ENCODE data around the gene TBX1.

The TBX1 gene

DNA sequence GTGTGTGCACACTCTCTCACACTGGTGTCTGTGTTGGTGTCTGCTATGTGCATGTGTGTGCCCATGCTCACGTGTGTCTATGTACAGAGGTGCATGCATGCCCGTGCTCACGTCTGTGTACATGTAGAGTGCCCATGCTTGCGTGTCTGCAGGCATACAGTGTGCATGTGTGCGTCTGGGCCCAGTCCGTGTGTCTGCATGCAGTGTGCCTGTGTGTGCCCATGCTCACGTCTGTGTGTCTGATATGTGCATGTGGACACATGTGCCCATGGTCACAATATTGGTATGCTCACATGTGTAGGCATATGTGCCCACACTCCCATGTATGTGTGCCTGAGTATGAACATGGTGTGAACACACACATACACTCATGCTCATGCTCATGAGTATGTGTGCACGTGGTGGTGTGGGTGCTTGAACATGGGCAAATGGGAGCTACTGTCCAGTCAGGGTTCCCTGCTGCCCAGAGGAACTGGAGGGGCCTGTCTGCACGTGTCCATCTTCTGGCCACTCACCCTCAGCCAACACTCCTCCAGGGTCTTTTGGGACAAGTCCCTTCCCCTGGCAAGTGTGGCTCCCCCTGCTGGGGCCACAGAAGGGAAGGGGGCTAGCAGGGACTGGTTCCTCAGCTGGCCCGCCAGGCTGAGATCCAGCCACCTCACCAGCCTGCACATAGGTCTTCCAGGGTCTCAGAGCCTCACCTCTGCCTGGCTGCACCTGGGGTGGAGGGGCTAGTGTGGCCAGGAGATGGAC, 7.3 kb upstream of the TBX1 start:
- TF ChIP-seq EZH2phosphoT487 (IDR thresholded peaks at IDR 0.05; ENCODE audit: borderline replicate concordance, low read length): no peak
- peak; percentile 54 for TF ChIP-seq CTCF (IDR thresholded peaks at IDR 0.05; ENCODE audit: low read depth, low read length, poor library complexity, severe bottlenecking)
- Histone ChIP-seq H3K36me3 (ENCODE audit: control insufficient read depth, low read length) (no peaks in the 10 kb centered on the region), H3K27me3 (ENCODE audit: control insufficient read depth, low read length) (peaks cover 55% of the 10 kb centered on the region)

DNA sequence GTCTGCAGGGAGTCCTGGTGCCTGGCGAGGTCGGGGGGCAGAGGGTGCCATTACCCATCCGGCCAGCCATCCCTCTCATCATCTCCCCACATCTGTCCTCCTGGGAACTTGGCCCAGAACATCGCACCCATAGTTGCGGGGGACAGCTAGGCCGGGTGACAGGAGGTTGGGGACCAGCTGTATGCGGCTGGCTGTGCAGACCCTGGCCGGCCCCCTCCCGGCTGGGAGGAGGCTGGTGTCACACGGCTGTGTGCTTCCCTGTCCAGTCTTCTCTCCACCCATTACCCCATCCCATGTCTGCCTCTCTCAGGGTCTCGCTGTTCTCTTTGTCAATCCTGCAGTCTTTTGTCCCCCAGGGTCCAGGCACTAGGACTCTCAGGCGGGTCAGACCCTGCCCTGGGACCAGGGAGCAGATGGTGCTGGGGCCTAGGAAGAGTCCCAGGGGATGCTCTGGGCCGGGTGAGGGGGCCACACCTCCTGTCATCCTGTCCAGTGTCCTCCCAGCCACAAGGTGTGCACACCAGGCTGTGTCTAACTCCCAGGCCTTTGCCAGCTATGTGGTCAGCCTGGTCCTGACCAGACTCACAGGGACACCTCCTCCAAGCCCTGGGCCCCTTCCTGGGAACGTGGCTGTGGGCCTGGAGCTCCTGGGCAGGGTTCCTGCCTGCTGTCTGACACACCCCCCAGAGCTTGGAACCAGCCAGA, 6.4 kb upstream of the TBX1 start:
- peaks cover 64% of the 10 kb centered on the region for H3K27me3 ChIP-seq (ENCODE audit: control insufficient read depth, low read length)
- H3K4me3 ChIP-seq (ENCODE audit: low read length): no peak overlapping the region
- peaks cover 21% of the 10 kb centered on the region for H3K4me1 ChIP-seq (ENCODE audit: control insufficient read depth, low read length)
- no peaks in the 10 kb centered on the region for H3K79me2 ChIP-seq (ENCODE audit: control insufficient read depth, low read length)
- H3K27ac ChIP-seq (ENCODE audit: low read depth, low read length): no peak overlapping the region
- no peaks in the 10 kb centered on the region for H3K36me3 ChIP-seq (ENCODE audit: control insufficient read depth, low read length)
- TF ChIP-seq EZH2phosphoT487 (IDR thresholded peaks at IDR 0.05; ENCODE audit: borderline replicate concordance, low read length) (no peak), CTCF (IDR thresholded peaks at IDR 0.05; ENCODE audit: low read depth, low read length, poor library complexity, severe bottlenecking) (no peak)
- H3K9me2 ChIP-seq (replicated peaks; ENCODE audit: control insufficient read depth, low read length): no peaks in the 10 kb centered on the region
- no peaks in the 10 kb centered on the region for H4K20me1 ChIP-seq (ENCODE audit: control insufficient read depth, insufficient read depth, low read depth, low read length)
- no peaks in the 10 kb centered on the region for H3K9me3 ChIP-seq (ENCODE audit: control insufficient read depth, insufficient read depth, low read length)
- no peak overlapping the region for H3K4me2 ChIP-seq (ENCODE audit: low read length)
- H3F3A ChIP-seq (ENCODE audit: control insufficient read depth, insufficient read depth): no peaks in the 10 kb centered on the region

More for the DNA sequence above, 7.3 kb upstream of the TBX1 start:
- Histone ChIP-seq H3K4me3 (ENCODE audit: low read length) (no peak overlapping the region), H3K79me2 (ENCODE audit: control insufficient read depth, low read length) (no peaks in the 10 kb centered on the region), H3K9me3 (ENCODE audit: control insufficient read depth, insufficient read depth, low read length) (no peaks in the 10 kb centered on the region), H3K27ac (ENCODE audit: low read depth, low read length) (no peak overlapping the region), H4K20me1 (ENCODE audit: control insufficient read depth, insufficient read depth, low read depth, low read length) (no peaks in the 10 kb centered on the region), H3K9me2 (replicated peaks; ENCODE audit: control insufficient read depth, low read length) (no peaks in the 10 kb centered on the region), H3K4me2 (ENCODE audit: low read length) (no peak overlapping the region), H3F3A (ENCODE audit: control insufficient read depth, insufficient read depth) (no peaks in the 10 kb centered on the region), H3K4me1 (ENCODE audit: control insufficient read depth, low read length) (peaks cover 21% of the 10 kb centered on the region)

DNA sequence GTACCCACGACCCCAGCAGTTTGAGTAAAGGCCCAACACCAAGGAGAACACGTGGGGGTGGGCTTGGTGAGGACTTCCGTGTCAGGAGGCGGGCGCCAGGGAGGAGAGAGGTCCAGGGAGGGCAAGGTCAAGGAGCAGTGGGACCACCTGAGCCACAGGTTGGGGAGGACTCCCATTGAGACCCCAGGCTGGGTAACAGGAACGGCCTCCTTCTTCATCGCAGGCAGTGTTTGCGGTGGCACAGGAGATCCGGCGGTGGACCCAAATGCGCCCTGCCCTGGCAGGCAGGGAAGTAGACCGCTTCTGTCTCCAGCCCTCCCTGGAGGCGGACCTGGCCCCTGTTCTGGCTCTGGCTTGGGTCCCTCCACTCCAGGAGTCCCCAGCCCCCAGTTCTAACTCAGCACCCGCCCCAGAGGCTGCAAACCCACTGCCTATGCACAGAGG, 5.9 kb upstream of the TBX1 start:
- H3K4me3 ChIP-seq (ENCODE audit: low read length): no peak overlapping the region
- H3F3A ChIP-seq (ENCODE audit: control insufficient read depth, insufficient read depth): no peaks in the 10 kb centered on the region
- no peak overlapping the region for H3K4me2 ChIP-seq (ENCODE audit: low read length)
- H3K27me3 ChIP-seq (ENCODE audit: control insufficient read depth, low read length): peaks cover 69% of the 10 kb centered on the region
- H3K9me3 ChIP-seq (ENCODE audit: control insufficient read depth, insufficient read depth, low read length): no peaks in the 10 kb centered on the region
- H3K4me1 ChIP-seq (ENCODE audit: control insufficient read depth, low read length): peaks cover 21% of the 10 kb centered on the region
- no peaks in the 10 kb centered on the region for H3K79me2 ChIP-seq (ENCODE audit: control insufficient read depth, low read length)
- no peaks in the 10 kb centered on the region for H3K36me3 ChIP-seq (ENCODE audit: control insufficient read depth, low read length)
- TF ChIP-seq EZH2phosphoT487 (IDR thresholded peaks at IDR 0.05; ENCODE audit: borderline replicate concordance, low read length) (no peak), CTCF (IDR thresholded peaks at IDR 0.05; ENCODE audit: low read depth, low read length, poor library complexity, severe bottlenecking) (no peak)
- no peaks in the 10 kb centered on the region for H3K9me2 ChIP-seq (replicated peaks; ENCODE audit: control insufficient read depth, low read length)
- no peaks in the 10 kb centered on the region for H4K20me1 ChIP-seq (ENCODE audit: control insufficient read depth, insufficient read depth, low read depth, low read length)
- no peak overlapping the region for H3K27ac ChIP-seq (ENCODE audit: low read depth, low read length)

Data from DOHH2 (cell line).